Measurements from ENCODE around the gene DISC1.

DNA sequence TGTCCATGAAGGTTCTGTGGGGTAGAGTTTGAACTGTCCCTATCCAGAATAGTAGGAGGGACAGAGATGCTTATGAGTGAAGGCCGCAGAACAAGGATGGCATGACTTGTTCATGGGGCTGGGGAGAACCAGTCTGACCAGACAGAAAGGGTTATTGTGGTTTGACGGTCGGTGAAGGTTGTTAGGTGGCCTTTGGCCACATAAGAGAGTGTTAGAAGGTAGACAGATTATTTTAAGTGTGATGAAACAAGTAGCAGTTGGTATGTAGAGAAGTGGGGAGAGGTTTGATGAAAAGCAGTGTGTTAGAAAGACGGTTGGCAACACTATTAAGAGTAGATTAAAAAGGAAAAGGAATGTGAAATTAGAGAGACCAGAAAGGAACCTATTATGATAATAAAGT is 355.1 kb downstream of the DISC1 start:
- TF ChIP-seq, protein P1, sequence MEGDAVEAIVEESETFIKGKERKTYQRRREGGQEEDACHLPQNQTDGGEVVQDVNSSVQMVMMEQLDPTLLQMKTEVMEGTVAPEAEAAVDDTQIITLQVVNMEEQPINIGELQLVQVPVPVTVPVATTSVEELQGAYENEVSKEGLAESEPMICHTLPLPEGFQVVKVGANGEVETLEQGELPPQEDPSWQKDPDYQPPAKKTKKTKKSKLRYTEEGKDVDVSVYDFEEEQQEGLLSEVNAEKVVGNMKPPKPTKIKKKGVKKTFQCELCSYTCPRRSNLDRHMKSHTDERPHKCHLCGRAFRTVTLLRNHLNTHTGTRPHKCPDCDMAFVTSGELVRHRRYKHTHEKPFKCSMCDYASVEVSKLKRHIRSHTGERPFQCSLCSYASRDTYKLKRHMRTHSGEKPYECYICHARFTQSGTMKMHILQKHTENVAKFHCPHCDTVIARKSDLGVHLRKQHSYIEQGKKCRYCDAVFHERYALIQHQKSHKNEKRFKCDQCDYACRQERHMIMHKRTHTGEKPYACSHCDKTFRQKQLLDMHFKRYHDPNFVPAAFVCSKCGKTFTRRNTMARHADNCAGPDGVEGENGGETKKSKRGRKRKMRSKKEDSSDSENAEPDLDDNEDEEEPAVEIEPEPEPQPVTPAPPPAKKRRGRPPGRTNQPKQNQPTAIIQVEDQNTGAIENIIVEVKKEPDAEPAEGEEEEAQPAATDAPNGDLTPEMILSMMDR (conservative IDR thresholded peaks at IDR 0.05 in 1 of 2, IDR thresholded peaks at IDR 0.05 in 1 of 2; ENCODE audit: extremely low read depth in 1 of 2, insufficient read depth in 1 of 2, low read depth in 1 of 2, low read length in 2 of 2): no peak
- TF ChIP-seq EZH2 (IDR thresholded peaks at IDR 0.05; ENCODE audit: borderline replicate concordance, low read length): no peak
